ENCODE results near the gene RERE.

The RERE gene

GRCh38 chr1:8809342-8809736 is 8.1 kb downstream of the RERE start:
- DNase-seq (ENCODE audit: low read depth), result no peak
- no peak for TF ChIP-seq CTCF (IDR thresholded peaks at IDR 0.05; ENCODE audit: low read depth, low read length, missing control alignments)
- H3K4me3 ChIP-seq (ENCODE audit: low read depth, low read length), result no peak overlapping the region
- in situ Hi-C loops (cut with HindIII; ENCODE audit: low sequenced_read_pairs), result no loop called here

- TF ChIP-seq CTCF (IDR thresholded peaks at IDR 0.05; ENCODE audit: low read depth, low read length, missing control alignments), result no peak
- in situ Hi-C loops (cut with HindIII; ENCODE audit: low sequenced_read_pairs), result no loop called here
- no peak overlapping the region for H3K4me3 ChIP-seq (ENCODE audit: low read depth, low read length)
- DNase-seq (ENCODE audit: low read depth), result no peak
These were observed 10.4 kb downstream of the RERE start for GRCh38 chr1:8807004-8807403.

GRCh38 chr1:8800416-8800815 is 17.0 kb downstream of the RERE start:
- in situ Hi-C loops (cut with HindIII; ENCODE audit: low sequenced_read_pairs), result no loop called here
- DNase-seq (ENCODE audit: low read depth), result no peak
- TF ChIP-seq CTCF (IDR thresholded peaks at IDR 0.05; ENCODE audit: low read depth, low read length, missing control alignments), result no peak
- no peak overlapping the region for H3K4me3 ChIP-seq (ENCODE audit: low read depth, low read length)

GRCh38 chr1:8797216-8797615 is 20.2 kb downstream of the RERE start:
- no peak for DNase-seq (ENCODE audit: low read depth)
- no peak for TF ChIP-seq CTCF (IDR thresholded peaks at IDR 0.05; ENCODE audit: low read depth, low read length, missing control alignments)
- H3K4me3 ChIP-seq (ENCODE audit: low read depth, low read length), result no peak overlapping the region
- in situ Hi-C loops (cut with HindIII; ENCODE audit: low sequenced_read_pairs), result no loop called here

GRCh38 chr1:8796812-8797211 is 20.6 kb downstream of the RERE start:
- DNase-seq (ENCODE audit: low read depth), result no peak
- no peak for TF ChIP-seq CTCF (IDR thresholded peaks at IDR 0.05; ENCODE audit: low read depth, low read length, missing control alignments)
- no peak overlapping the region for H3K4me3 ChIP-seq (ENCODE audit: low read depth, low read length)
- in situ Hi-C loops (cut with HindIII; ENCODE audit: low sequenced_read_pairs), result no loop called here

GRCh38 chr1:8794605-8795004 is 22.8 kb downstream of the RERE start:
- in situ Hi-C loops (cut with HindIII; ENCODE audit: low sequenced_read_pairs), result no loop called here
- no peak overlapping the region for H3K4me3 ChIP-seq (ENCODE audit: low read depth, low read length)
- DNase-seq (ENCODE audit: low read depth), result no peak
- TF ChIP-seq CTCF (IDR thresholded peaks at IDR 0.05; ENCODE audit: low read depth, low read length, missing control alignments), result no peak

- in situ Hi-C loops (cut with HindIII; ENCODE audit: low sequenced_read_pairs), result no loop called here
These were observed 25.6 kb downstream of the RERE start for GRCh38 chr1:8791819-8792218.

More at GRCh38 chr1:8791819-8792218, 25.6 kb downstream of the RERE start:
- DNase-seq (ENCODE audit: low read depth), result no peak
- no peak overlapping the region for H3K4me3 ChIP-seq (ENCODE audit: low read depth, low read length)
- TF ChIP-seq CTCF (IDR thresholded peaks at IDR 0.05; ENCODE audit: low read depth, low read length, missing control alignments), result no peak
